ENCODE results near the gene SPIRE1.
"Not testable (repeated sequence)": the region's sequence is repeated elsewhere in the genome, so short reads cannot be mapped to it uniquely, and the experiment has no call there.

SPIRE1 gene

DNA sequence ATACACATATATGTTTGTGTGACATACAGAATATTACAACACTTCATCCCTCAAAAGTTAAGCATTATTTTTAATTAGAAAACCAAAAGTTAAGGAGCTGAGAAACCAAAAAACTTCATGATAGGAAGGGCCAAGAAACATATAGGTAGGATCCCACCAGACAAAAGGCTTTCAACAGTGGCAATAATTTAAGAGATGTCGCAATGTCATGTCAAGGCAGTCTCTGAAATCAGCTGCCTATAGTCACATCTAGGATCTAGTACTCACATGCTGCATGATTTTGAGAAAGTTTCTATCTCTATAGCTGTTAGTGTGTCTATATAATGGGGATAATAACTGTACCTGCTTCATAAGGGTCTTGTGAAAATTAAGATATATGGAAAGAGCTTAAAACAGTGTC, 72.7 kb downstream of the SPIRE1 start:
- TF ChIP-seq JUND (IDR thresholded peaks at IDR 0.05; ENCODE audit: low read depth), result no peak
- DNase-seq (ENCODE audit: low read depth in 1 of 2, low spot score in 1 of 2), result no peak
- in situ Hi-C loops (cut with HindIII; ENCODE audit: low pct_unique_long_range_greater_than_20kb, low sequenced_read_pairs), result no loop called here

DNA sequence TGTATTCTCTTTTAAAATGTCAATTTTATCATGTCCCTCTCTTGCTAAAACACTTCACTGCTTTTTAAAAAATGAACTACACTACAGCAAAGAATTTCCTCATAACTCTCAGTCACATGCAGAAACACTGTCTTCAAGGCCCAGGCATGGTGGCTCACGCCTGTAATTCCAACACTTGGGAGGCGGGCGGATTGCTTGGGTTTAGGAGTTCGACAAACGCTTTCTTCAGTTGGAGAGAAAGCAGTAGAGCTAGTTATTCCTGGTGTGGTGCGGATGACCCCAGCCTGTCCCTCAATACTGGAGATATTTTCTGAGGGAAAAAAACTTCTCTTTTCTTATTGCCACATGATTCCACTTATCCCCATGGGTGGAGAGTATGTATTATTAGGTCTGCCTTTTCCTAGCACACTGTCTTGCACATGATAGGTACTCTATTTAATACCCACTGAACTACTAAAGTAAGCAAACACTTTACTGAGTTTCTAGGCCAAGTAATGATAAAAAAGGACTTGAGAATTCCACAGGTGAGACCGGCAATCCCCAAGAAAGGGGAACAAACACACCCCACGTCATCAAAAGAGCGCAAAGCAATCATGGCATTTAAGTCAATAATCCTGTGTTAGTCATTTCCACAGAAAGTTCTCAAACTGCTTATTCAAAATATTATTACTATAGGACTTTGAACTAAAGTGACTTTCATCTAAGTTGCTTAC, 77.1 kb downstream of the SPIRE1 start:
- no peak for DNase-seq (ENCODE audit: low read depth in 1 of 2, low spot score in 1 of 2)
- no peak for TF ChIP-seq JUND (IDR thresholded peaks at IDR 0.05; ENCODE audit: low read depth)
- in situ Hi-C loops (cut with HindIII; ENCODE audit: low pct_unique_long_range_greater_than_20kb, low sequenced_read_pairs), result no loop called here

DNA sequence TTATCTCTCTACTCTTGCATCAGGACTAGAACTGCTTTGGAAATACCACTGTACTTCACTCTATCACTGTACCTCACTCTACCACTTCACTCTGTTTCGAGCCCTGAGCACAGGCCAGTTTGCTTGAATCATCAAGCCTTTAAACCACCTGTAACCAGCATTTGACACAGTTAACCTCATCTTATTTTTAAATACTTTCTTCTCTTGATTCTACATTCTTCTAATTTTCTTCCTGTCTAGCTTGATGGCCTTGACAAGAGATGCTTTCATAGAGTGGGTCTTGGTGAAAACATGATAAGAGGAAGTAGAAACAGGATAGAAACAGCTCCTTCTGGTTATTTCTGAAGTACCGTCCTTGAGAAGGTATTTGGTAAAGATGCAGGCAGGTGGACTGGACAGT, 78.1 kb downstream of the SPIRE1 start:
- DNase-seq (ENCODE audit: low read depth in 1 of 2, low spot score in 1 of 2), result no peak
- in situ Hi-C loops (cut with HindIII; ENCODE audit: low pct_unique_long_range_greater_than_20kb, low sequenced_read_pairs), result no loop called here
- TF ChIP-seq JUND (IDR thresholded peaks at IDR 0.05; ENCODE audit: low read depth), result no peak

DNA sequence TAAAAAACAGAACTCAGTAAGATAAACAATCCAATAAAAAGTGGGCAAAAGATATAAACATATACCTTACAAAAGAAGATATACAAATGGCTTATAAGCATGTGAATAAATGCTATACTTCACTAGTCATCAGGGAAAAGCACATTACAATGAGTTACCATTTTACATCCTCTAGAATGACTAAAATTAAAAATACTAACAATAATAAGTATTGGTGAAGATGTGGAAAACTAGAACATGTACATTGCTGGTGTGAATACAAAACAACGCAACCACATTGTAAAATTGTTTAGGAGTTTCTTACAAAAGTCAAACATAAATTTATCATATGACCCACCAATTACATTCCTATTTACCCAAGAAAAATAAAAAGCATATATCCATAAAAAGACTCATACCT, 80.1 kb downstream of the SPIRE1 start:
- no peak for TF ChIP-seq JUND (IDR thresholded peaks at IDR 0.05; ENCODE audit: low read depth)
- no peak for DNase-seq (ENCODE audit: low read depth in 1 of 2, low spot score in 1 of 2)
- in situ Hi-C loops (cut with HindIII; ENCODE audit: low pct_unique_long_range_greater_than_20kb, low sequenced_read_pairs), result no loop called here

DNA sequence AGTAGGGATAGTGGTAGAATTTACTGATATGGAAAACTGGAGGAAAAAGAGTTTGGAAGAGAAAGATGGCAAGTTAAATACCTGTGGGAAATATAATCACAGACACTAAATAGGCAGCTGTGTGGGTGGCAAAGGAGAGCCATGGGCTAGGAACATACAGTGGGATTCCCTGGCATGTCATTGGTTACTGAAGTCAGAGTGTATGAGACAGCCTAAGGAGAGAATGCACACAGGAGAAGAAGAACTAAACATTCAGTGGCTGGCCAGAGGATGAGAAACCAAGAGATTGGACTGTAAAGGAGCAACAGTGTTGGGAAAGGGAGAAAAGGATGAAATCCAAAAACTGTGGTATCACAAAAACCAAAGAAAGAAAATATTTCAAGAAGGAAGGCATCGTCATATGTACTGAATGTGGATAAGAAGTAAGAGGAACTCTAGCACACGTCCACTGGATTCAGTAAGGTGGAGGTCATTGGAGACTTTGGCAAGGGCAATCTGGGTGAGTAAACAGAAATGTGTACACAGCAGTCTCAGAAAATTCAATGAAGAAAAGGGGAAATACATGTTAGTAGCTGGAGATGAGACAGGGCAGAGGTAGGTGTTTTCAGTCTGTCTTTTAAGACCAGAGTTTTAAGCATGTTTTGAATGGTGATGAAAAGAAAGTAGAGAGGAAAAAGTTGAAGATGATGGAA, 83.3 kb downstream of the SPIRE1 start:
- TF ChIP-seq JUND (IDR thresholded peaks at IDR 0.05; ENCODE audit: low read depth), result no peak
- in situ Hi-C loops (cut with HindIII; ENCODE audit: low pct_unique_long_range_greater_than_20kb, low sequenced_read_pairs), result no loop called here
- no peak for DNase-seq (ENCODE audit: low read depth in 1 of 2, low spot score in 1 of 2)

DNA sequence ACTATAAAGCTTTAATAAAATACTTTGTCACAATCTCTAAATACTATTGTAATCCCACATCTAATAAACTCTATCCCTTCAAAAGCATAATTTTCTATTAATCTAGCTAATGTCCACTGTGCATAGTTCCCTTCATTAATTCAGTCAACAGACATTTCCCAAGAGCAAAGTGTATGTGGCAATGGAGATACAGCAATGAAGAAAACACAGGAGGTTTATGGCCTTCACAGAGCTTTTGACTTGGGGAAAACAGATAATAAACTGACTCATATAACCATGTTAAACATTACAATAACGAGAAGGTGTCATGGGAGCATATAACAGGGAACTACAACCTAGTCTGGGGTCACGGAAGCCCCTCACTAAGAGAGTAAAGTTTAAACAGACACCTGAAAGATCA, 86.3 kb downstream of the SPIRE1 start:
- no peak for DNase-seq (ENCODE audit: low read depth in 1 of 2, low spot score in 1 of 2)
- in situ Hi-C loops (cut with HindIII; ENCODE audit: low pct_unique_long_range_greater_than_20kb, low sequenced_read_pairs), result no loop called here
- TF ChIP-seq JUND (IDR thresholded peaks at IDR 0.05; ENCODE audit: low read depth), result no peak

DNA sequence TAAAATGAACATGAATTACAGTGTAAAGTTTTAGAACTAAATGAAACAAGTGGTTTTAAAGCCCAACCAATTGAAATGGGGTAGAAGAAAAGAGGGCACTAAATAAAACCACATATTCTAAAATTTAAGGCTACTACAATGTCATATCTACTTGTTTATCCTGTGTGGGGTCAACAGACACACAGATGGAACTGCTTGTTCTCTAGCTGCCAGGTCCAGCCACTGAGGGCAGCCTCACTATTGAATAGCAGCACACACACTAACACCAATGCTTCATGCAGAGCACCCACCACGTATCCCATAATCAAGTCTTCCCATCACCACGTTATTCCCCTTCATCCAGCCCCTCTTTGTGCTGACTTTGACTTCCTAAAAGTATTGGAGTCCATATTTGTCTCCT, 88.1 kb downstream of the SPIRE1 start:
- TF ChIP-seq JUND (IDR thresholded peaks at IDR 0.05; ENCODE audit: low read depth), result no peak
- no peak for DNase-seq (ENCODE audit: low read depth in 1 of 2, low spot score in 1 of 2)
- in situ Hi-C loops (cut with HindIII; ENCODE audit: low pct_unique_long_range_greater_than_20kb, low sequenced_read_pairs), result no loop called here

DNA sequence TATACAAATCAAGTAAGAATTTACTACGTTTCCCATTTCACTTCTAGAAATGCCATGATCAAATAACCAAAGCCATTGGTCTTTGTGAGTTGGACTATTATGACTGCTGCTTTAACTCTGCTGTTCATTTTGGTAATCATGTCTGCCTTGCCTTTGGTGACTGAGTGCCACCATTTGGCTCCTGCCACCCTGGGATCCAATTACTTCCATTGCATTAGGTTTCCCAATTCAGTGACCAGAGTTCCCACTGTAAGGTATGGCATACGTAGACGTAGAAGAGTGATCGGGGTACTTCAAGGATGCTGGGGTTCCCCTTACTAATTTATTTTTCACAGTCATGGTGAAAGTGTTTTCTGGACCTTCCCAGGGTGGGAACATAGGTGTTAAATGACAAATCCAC, 90.1 kb downstream of the SPIRE1 start:
- TF ChIP-seq JUND (IDR thresholded peaks at IDR 0.05; ENCODE audit: low read depth), result no peak
- DNase-seq (ENCODE audit: low read depth in 1 of 2, low spot score in 1 of 2), result no peak
- in situ Hi-C loops (cut with HindIII; ENCODE audit: low pct_unique_long_range_greater_than_20kb, low sequenced_read_pairs), result no loop called here

DNA sequence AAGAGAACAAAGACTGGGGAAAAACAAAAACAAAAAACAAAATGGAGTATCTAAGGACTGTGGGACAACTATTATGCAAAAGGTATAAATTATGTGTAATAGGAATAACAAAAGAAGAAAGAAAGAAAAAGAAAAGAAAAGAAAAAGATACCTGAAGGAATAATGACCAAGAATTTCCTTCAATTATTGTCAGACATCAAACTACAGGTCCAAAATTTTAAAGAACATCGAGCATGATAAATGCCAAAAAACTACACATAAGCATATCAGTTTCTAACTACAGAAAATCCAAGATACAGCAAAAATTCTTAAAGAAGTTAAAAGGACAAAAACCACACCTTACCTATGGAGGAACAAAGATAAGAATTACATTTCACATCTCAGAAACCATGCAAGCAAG, 93.0 kb downstream of the SPIRE1 start:
- in situ Hi-C loops (cut with HindIII; ENCODE audit: low pct_unique_long_range_greater_than_20kb, low sequenced_read_pairs), result no loop called here
- no peak for DNase-seq (ENCODE audit: low read depth in 1 of 2, low spot score in 1 of 2)
- TF ChIP-seq JUND (IDR thresholded peaks at IDR 0.05; ENCODE audit: low read depth), result no peak

DNA sequence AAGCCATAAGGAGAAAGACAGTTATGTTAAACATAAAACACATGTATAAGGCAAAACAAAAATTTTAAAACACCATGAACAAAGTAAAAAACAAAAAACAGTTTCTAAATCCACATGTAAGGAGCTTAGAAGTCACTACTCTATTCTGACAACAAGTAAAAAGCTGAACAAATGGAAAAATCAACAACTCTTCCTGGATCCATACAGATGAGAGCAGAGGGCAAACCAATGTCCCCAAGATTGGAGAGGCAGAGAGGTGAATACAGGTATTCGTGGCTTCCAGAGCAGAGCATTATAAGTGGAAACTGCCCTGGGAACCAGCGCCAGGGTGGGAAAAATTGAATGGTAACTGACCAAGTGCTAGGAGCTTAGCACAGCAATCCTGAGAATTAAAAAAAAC, 93.5 kb downstream of the SPIRE1 start:
- no peak for DNase-seq (ENCODE audit: low read depth in 1 of 2, low spot score in 1 of 2)
- in situ Hi-C loops (cut with HindIII; ENCODE audit: low pct_unique_long_range_greater_than_20kb, low sequenced_read_pairs), result no loop called here

DNA sequence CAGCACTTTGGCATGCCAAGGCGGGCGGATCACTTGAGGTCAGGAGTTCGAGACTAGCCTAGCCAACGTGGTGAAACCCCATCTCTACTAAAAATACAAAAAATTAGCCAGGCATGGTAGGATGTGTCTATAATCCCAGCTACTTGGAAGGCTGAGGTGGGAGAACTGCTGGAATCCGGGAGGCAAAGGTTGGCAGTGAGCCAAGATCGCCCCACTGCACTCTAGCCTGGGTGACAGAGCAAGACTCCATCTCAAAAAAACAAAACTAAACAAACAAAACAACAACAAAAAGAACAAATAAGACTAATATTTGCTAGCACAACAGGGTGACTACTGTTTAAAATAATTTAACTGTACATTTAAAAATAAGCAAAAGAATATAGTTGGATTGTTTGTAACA, 97.3 kb downstream of the SPIRE1 start:
- DNase-seq (ENCODE audit: low read depth in 1 of 2, low spot score in 1 of 2); in situ Hi-C loops (cut with HindIII; ENCODE audit: low pct_unique_long_range_greater_than_20kb, low sequenced_read_pairs): not testable (repeated sequence)

More for the DNA sequence above, 93.5 kb downstream of the SPIRE1 start:
- no peak for TF ChIP-seq JUND (IDR thresholded peaks at IDR 0.05; ENCODE audit: low read depth)

DNA sequence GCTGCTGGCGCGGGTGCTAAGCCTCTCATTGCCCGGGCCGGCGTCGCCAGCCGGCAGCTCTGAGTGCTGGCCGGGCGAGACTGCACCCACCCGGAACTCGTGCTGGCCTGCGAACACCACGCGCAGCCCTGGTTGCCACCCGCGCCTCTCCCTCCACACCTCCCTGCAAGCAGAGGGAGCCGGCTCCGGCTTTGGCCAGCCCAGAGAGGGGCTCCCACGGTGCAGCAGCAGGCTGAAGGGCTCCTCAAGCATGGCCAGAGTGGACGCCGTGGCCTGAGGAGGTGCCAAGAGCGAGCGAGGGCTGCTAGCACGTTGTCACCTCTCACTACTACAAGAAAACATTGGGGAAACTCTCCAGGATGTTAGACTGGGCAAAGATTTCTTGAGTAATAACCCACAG, 98.6 kb downstream of the SPIRE1 start:
- in situ Hi-C loops (cut with HindIII; ENCODE audit: low pct_unique_long_range_greater_than_20kb, low sequenced_read_pairs), result no loop called here
- TF ChIP-seq JUND (IDR thresholded peaks at IDR 0.05; ENCODE audit: low read depth), result no peak
- DNase-seq (ENCODE audit: low read depth in 1 of 2, low spot score in 1 of 2), result no peak

DNA sequence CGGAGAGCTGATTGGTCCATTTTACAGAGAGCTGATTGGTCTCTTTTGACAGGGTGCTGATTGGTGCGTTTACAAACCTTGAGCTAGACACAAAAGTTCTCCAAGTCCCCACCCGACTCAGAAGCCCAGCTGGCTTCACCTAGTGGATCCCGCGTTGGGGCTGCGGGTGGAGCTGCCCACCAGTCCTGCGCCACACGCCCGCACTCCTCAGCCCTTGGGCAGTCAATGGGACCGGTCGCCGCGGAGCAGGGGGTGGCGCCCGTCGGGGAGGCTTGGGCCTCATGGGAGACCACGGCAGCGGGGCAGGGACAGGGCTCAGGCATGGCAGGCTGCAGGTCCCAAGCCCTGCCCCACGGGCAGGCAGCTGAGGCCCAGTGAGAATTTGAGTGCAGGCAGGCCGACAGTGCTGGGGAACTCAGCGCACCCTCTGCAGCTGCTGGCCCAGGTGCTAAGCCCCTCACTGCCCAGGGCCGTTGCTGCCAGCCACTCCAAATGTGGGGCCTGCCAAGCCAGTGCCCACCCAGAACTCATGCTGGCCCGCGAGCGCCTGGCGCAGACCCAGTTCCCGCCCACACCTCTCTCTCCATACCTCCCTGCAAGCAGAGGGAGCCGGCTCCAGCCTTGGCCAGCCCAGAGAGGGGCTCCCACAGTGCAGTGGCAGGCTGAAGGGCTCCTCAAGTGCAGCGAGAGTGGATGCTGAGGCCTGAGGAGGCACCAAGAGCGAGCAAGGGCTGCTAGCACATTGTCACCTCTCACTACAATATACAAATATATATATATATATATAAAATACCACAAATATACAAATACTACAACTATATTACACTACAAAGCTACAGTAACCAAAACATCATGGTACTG, 100.7 kb downstream of the SPIRE1 start:
- no peak for TF ChIP-seq JUND (IDR thresholded peaks at IDR 0.05; ENCODE audit: low read depth)
- in situ Hi-C loops (cut with HindIII; ENCODE audit: low pct_unique_long_range_greater_than_20kb, low sequenced_read_pairs), result no loop called here
- no peak for DNase-seq (ENCODE audit: low read depth in 1 of 2, low spot score in 1 of 2)
